Measurements from ENCODE around the gene CHEK2.
"Not testable (repeated sequence)": the region's sequence is repeated elsewhere in the genome, so short reads cannot be mapped to it uniquely, and the experiment has no call there.

CHEK2 gene

GRCh38 chr22:28693041-28693760 is 48.4 kb downstream of the CHEK2 start:
- in situ Hi-C loops (cut with HindIII; ENCODE audit: low sequenced_read_pairs), result not testable (repeated sequence)

GRCh38 chr22:28689796-28690195 is 51.8 kb downstream of the CHEK2 start:
- in situ Hi-C loops (cut with HindIII; ENCODE audit: low sequenced_read_pairs), result not testable (repeated sequence)

- in situ Hi-C loops (cut with HindIII; ENCODE audit: low sequenced_read_pairs), result not testable (repeated sequence)
Observed at GRCh38 chr22:28682966-28683365, 58.7 kb downstream of the CHEK2 start.

GRCh38 chr22:28680813-28681490 is 60.7 kb downstream of the CHEK2 start:
- in situ Hi-C loops (cut with HindIII; ENCODE audit: low sequenced_read_pairs), result not testable (repeated sequence)

DNA sequence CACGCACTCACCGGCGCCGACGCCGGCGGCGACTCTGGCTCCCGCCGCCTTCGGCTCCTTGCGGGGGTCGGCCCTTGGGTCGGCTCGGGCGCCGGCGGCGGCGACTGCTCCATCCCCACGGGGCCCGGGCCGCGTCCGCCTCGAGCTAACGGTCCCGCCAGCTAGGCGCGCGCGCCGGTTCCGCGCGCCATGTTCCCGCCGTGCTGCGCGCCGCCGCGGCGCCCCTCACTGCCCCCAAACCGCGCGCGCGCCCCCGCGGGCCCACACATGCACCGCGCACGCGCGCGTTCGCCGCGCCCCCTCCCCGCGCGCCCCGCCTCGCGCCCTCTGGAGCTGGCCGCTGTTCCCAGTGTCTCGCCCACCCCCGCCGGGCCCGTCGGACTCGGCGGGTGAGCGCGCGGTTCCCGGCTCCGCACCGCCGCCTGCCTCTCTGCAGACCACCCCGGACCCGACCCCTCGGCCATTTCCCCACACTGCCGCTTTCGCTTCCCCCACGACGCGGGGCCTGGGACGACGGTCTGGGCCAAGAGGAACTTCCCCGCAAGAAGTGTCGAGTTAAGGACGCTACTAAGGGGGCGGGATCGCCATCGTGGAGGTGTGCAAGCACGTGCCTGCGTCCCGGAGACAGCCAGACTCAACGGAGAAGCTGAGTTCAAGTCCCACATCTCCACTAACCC is 61.9 kb downstream of the CHEK2 start, which contains the start of gene TTC28:
Gene TTC28 (minus strand): TSS at position 230 of the 677 bp plus-strand sequence. CDS start 117 bp downstream, at position 113.
- in situ Hi-C loops (cut with HindIII; ENCODE audit: low sequenced_read_pairs), result not testable (repeated sequence)

DNA sequence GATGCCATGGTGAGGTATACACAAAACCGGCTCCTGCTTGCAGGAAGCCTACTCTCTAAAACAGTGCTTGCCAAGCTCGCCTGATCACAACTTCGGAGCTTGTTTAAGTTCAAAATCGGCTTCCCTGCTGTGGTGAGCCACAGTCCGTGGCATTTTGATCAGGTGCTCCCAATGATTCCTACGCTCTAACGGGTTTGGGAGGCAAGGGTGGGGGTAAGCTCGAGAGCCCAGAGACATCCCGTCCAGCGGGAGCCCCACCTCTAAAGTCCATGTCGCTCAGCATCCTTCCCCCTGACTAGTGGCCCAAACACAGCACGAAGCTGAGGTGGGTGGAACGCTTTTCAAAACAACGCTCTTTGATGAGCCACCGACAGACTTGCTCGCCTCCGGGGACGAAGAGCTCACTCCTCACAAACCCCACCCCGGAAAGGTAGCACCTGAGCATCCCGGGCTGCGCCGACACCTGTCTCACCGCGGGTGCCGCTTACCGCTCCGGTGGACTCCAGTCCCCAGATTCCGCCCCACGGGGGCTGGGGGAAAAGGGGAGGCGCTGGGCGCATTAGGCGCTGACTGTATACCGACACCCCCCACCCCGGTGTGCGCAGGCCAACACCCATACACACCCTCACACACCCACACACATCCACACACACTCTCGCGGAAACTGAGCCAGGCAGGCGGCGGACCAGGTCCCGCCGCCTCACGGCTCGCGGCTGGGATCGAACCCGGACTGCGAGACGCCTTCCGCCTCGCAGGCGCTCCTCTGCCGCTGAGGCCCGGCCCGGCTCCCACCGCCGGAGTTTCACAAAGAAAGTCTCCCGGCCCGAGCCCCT is 62.6 kb downstream of the CHEK2 start:
- in situ Hi-C loops (cut with HindIII; ENCODE audit: low sequenced_read_pairs), result not testable (repeated sequence)

GRCh38 chr22:28678170-28678569 is 63.5 kb downstream of the CHEK2 start:
- in situ Hi-C loops (cut with HindIII; ENCODE audit: low sequenced_read_pairs), result not testable (repeated sequence)

DNA sequence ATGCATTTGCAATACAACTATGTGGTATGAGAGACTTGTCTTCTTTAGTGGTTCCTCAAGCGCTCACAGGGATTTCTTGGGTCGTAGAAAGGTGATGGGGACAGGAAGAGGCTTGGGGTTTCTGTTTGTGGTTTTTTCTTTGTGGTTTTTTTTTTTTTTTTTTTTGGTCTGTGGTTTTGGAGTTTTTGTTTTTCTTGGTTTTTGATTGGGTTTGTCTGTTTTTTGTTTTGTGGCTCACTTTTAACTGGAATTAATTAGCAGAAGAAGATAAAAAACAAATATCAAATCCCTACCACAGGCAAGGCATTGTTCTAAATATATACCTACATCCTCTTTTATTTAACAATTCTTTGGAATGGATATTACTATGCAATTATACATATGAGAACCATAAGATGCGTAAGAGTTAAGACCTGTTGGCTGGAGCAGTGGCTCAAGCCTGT is 67.5 kb downstream of the CHEK2 start:
- in situ Hi-C loops (cut with HindIII; ENCODE audit: low sequenced_read_pairs), result no loop called here

GRCh38 chr22:28670756-28671155 is 70.9 kb downstream of the CHEK2 start:
- in situ Hi-C loops (cut with HindIII; ENCODE audit: low sequenced_read_pairs), result no loop called here

- in situ Hi-C loops (cut with HindIII; ENCODE audit: low sequenced_read_pairs), result no loop called here
Observed at GRCh38 chr22:28670161-28670560, 71.5 kb downstream of the CHEK2 start.

- in situ Hi-C loops (cut with HindIII; ENCODE audit: low sequenced_read_pairs), result no loop called here
Observed at GRCh38 chr22:28669387-28669786, 72.2 kb downstream of the CHEK2 start.

GRCh38 chr22:28663569-28663942 is 78.1 kb downstream of the CHEK2 start:
- in situ Hi-C loops (cut with HindIII; ENCODE audit: low sequenced_read_pairs), result not testable (repeated sequence)

- in situ Hi-C loops (cut with HindIII; ENCODE audit: low sequenced_read_pairs), result no loop called here
Observed at GRCh38 chr22:28658448-28658847, 83.2 kb downstream of the CHEK2 start.

DNA sequence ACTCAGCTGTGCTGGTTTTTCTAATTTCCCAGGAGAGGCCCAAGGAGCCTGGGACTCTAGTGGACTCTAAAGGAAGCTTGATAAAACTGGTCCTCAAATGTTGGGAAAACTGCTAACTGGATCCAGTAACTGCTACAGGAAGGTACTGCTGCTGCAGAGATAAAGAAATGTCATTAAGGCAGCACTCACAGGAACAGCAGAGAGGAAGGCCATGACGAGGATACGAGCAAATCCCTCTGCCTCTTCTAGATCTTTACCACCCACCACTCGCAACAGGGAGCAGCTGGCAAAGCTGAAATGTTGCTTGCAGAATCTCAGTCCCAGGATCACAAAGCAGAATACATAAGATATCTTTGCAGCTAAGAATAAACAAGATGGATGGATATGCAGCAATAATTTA is 85.4 kb downstream of the CHEK2 start:
- in situ Hi-C loops (cut with HindIII; ENCODE audit: low sequenced_read_pairs), result no loop called here

GRCh38 chr22:28650463-28650862 is 91.2 kb downstream of the CHEK2 start:
- in situ Hi-C loops (cut with HindIII; ENCODE audit: low sequenced_read_pairs), result no loop called here

- in situ Hi-C loops (cut with HindIII; ENCODE audit: low sequenced_read_pairs), result no loop called here
Observed at GRCh38 chr22:28648792-28649191, 92.8 kb downstream of the CHEK2 start.

DNA sequence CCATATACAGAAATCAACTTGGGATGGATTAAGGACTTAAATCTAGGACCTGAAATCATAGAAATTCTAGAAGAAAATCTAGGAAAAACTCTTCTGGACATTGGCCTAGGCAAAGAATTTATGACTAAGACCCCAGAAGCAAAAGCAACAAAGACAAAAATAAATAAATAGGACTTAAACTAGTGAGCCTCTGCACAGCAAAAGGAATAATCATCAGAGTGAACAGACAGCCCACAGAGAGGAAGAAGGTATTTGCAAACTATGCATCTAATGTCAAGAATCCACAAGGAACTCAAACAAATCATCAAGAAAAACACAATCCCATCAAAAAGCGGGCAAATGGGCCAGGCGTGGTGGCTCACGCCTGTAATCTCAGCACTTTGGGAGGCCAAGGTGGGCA is 94.4 kb downstream of the CHEK2 start:
- in situ Hi-C loops (cut with HindIII; ENCODE audit: low sequenced_read_pairs), result no loop called here

DNA sequence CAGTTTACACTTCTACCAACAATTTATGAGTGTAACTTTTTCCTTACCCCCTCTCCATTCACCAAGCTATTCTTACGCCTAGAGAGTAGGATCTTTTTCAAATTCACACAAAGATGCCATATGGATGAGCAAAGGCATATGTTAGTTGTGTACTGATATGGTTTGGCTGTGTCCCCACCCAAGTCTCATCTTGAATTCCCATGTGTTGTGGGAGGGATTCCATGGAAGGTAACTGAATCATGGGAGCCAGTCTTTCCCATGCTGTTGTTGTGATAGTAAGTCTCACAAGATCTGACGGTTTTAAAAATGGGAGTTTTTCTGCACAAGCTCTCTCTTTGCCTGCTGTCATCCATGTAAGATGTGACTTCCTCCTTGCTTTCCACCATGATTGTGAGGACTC is 102.3 kb downstream of the CHEK2 start:
- in situ Hi-C loops (cut with HindIII; ENCODE audit: low sequenced_read_pairs), result no loop called here

Data from DLD1 (cell line).